HG03565 (cell line): Measurements from ENCODE around the gene ABHD10.

Experiments used
- ATAC-seq: cut with Tn5 transposase; IDR thresholded peaks from one replicate; pipeline ENCODE4 v1.9.1; 2021; ENCODE audit warnings: mild to moderate bottlenecking, moderate library complexity; ENCODE audit not compliant: unreplicated experiment

Gene ABHD10

GRCh38 chr3:112000367-112000771 lies 21.5 kb downstream of the ABHD10 start:
- no peak for ATAC-seq

- no peak for ATAC-seq
Observed at GRCh38 chr3:112000966-112001365, 22.1 kb downstream of the ABHD10 start.

- no peak for ATAC-seq
Observed at GRCh38 chr3:112001526-112001925, 22.7 kb downstream of the ABHD10 start.

GRCh38 chr3:112002096-112002971 lies 23.5 kb downstream of the ABHD10 start:
- no peak for ATAC-seq

GRCh38 chr3:112003321-112004080 lies 24.7 kb downstream of the ABHD10 start:
- ATAC-seq, result no peak

GRCh38 chr3:112004187-112004586 lies 25.4 kb downstream of the ABHD10 start:
- ATAC-seq, result no peak

- ATAC-seq, result no peak
Observed at GRCh38 chr3:112004669-112005068, 25.8 kb downstream of the ABHD10 start.

GRCh38 chr3:112005091-112005672 lies 26.4 kb downstream of the ABHD10 start:
- ATAC-seq, result no peak

- no peak for ATAC-seq
Observed at GRCh38 chr3:112007633-112008032, 28.8 kb downstream of the ABHD10 start.

- no peak for ATAC-seq
Observed at GRCh38 chr3:112009670-112010069, 30.8 kb downstream of the ABHD10 start.

GRCh38 chr3:112010636-112011035 lies 31.8 kb downstream of the ABHD10 start:
- ATAC-seq, result no peak

GRCh38 chr3:112011376-112011940 lies 32.6 kb downstream of the ABHD10 start:
- ATAC-seq, result no peak

GRCh38 chr3:112012205-112012992 lies 33.6 kb downstream of the ABHD10 start:
- no peak for ATAC-seq

- ATAC-seq, result peak; percentile 74
Observed at GRCh38 chr3:112013058-112013783, 34.4 kb downstream of the ABHD10 start.

- ATAC-seq, result peak; percentile 20
Observed at GRCh38 chr3:112013784-112014143, 34.9 kb downstream of the ABHD10 start.

- ATAC-seq, result no peak
Observed at GRCh38 chr3:112017091-112017490, 38.3 kb downstream of the ABHD10 start.

- no peak for ATAC-seq
Observed at GRCh38 chr3:112018712-112019111, 39.9 kb downstream of the ABHD10 start.

- no peak for ATAC-seq
Observed at GRCh38 chr3:112019716-112020115, 40.9 kb downstream of the ABHD10 start.

GRCh38 chr3:112020674-112021085 lies 41.9 kb downstream of the ABHD10 start:
- no peak for ATAC-seq

- ATAC-seq, result no peak
Observed at GRCh38 chr3:112027142-112027541, 48.3 kb downstream of the ABHD10 start.
